K562 (cell line): ENCODE data around the gene DEFB131A. TPM values are rescaled to one million over a fixed set of nuclear protein-coding genes. Genes with fewer than 3 reads are reported as not detected.
"Not testable (repeated sequence)": the region's sequence is repeated elsewhere in the genome, so short reads cannot be mapped to it uniquely, and the experiment has no call there.

Experiments
- ATAC-seq: fragments of 200-7000 bp; cut with Tn5 transposase; 3 replicates; pipeline ENCODE4 v1.9.1; 2020; ENCODE audit warnings: moderate library complexity
- BruUV-seq: library from RNA; stranded (reverse); fragments of 400-500 nt; replicated peaks from 2 replicates; lab custom pipeline; 2021; lab: Mats Ljungman, UMichigan
- CTCF ChIA-PET: fragments of 300-600 bp; formaldehyde crosslinking; extraction: SDS; loops from one replicate; lab custom pipeline; 2021; ENCODE audit warnings: low intra/inter-chr PET ratio; lab: Yijun Ruan, JAX
- POLR2A ChIA-PET: fragments of 300-600, 350-650 bp; sonication (Branson Sonifier 250); formaldehyde crosslinking; extraction: SDS; loops from one replicate; lab custom pipeline; 2021; ENCODE audit warnings: antibody characterized with exemption, inconsistent platforms; lab: Yijun Ruan, JAX
- DNase-seq, 4 experiments: peaks; one replicate each; pipeline versions ENCODE4 v3.0.0 to v3.0.0-alpha.2; 2011 to 2018; ENCODE audit warnings: low spot score in 3 of 4, mixed read lengths in 3 of 4; ENCODE audit errors: extremely low read depth in 1 of 4
- FAIRE-seq: peaks from 2 replicates; lab custom pipeline; 2011; peaks lifted over from hg19 to GRCh38; lab: Jason Lieb, UNC
- H2AFZ ChIP-seq: 2 replicates; pipeline ENCODE4 v1.6.0; 2011; ENCODE audit warnings: low read depth, low read length, control low read depth, inconsistent platforms
- H3K27ac ChIP-seq: fragments of 200-600 bp; 3 replicates; pipeline ENCODE4 v1.8.0; 2011; ENCODE audit warnings: low read depth, mild to moderate bottlenecking, control low read depth, inconsistent platforms, low read length, moderate library complexity, mixed read lengths; ENCODE audit errors: extremely low read depth
- H3K27me3 ChIP-seq, 2 experiments: fragments of 300-600 bp in 1 of 2; 2 replicates in 1 of 2; 3 replicates in 1 of 2; pipeline versions ENCODE4 v1.6.0 to v1.8.0; 2011; ENCODE audit warnings: inconsistent platforms in 2 of 2, low read length in 2 of 2, mild to moderate bottlenecking in 1 of 2, mixed read lengths in 1 of 2, moderate library complexity in 1 of 2; ENCODE audit not compliant: control insufficient read depth in 2 of 2, insufficient read depth in 2 of 2
- H3K36me3 ChIP-seq: fragments of 300-600 bp; 3 replicates; pipeline ENCODE4 v1.8.0; 2011; ENCODE audit warnings: mild to moderate bottlenecking, low read length, inconsistent platforms; ENCODE audit not compliant: control insufficient read depth, insufficient read depth
- H3K4me1 ChIP-seq, 2 experiments: fragments of 200-600 bp in 1 of 2; replicated peaks in 1 of 2; 2 replicates in 1 of 2; 3 replicates in 1 of 2; pipeline versions ENCODE4 v1.5.1 to v1.8.0; 2011; ENCODE audit warnings: inconsistent platforms in 2 of 2, low read length in 2 of 2, mild to moderate bottlenecking in 1 of 2, mixed read lengths in 1 of 2, moderate library complexity in 1 of 2; ENCODE audit not compliant: control insufficient read depth in 2 of 2, insufficient read depth in 2 of 2
- H3K4me2 ChIP-seq: 2 replicates; pipeline ENCODE4 v1.6.1; 2011; ENCODE audit warnings: low read length, control low read depth, inconsistent platforms, mixed read lengths; ENCODE audit not compliant: insufficient read depth
- H3K4me3 ChIP-seq: fragments of 200-600 bp; sonication (generic), shearing (Covaris generic); 2 replicates; pipeline ENCODE4 v1.5.1; 2016; ENCODE audit warnings: control low read depth, inconsistent platforms
- H3K79me2 ChIP-seq: fragments of 200-600 bp; 3 replicates; pipeline ENCODE4 v1.8.0; 2011; ENCODE audit warnings: low read length, inconsistent platforms; ENCODE audit not compliant: control insufficient read depth, insufficient read depth
- H3K9ac ChIP-seq, 2 experiments: 2 replicates each; pipeline versions ENCODE4 v1.6.0 to v1.6.1; 2011; ENCODE audit warnings: low read depth in 2 of 2, low read length in 2 of 2, control low read depth in 1 of 2, inconsistent platforms in 1 of 2, mild to moderate bottlenecking in 1 of 2, mixed read lengths in 1 of 2; ENCODE audit not compliant: insufficient read depth in 1 of 2
- H3K9me1 ChIP-seq: one replicate; pipeline ENCODE4 v1.6.0; 2011; ENCODE audit warnings: inconsistent platforms, mild to moderate bottlenecking, low read length, moderate library complexity; ENCODE audit not compliant: control insufficient read depth, insufficient read depth
- H3K9me3 ChIP-seq: replicated peaks from 2 replicates; pipeline ENCODE4 v1.5.1; 2011; ENCODE audit warnings: low read depth, low read length, inconsistent platforms; ENCODE audit not compliant: control insufficient read depth, insufficient read depth
- H4K20me1 ChIP-seq: replicated peaks from 2 replicates; pipeline ENCODE4 v1.6.1; 2011; ENCODE audit warnings: low read length, inconsistent platforms, mixed read lengths; ENCODE audit not compliant: control insufficient read depth, insufficient read depth
- WGBS: fragments of 100-300 bp; shearing (Covaris generic); methylation state at CpG from one replicate; pipeline ENCODE4 v1.1.6; 2016; ENCODE audit warnings: low coverage, mixed read lengths; ENCODE audit not compliant: insufficient coverage; ENCODE audit errors: missing lambda C conversion rate; 5-methylcytosine and 5-hydroxymethylcytosine counted together
- in situ Hi-C: fragments of 300-500 bp; cut with MboI; formaldehyde crosslinking; loops from 4 replicates; pipeline ENCODE4 v1.15.0; 2018; ENCODE audit warnings: inconsistent platforms, mixed read lengths
- intact Hi-C: fragments of 100-400 bp; cut with micrococcal nuclease; formaldehyde crosslinking; loops from 2 replicates; pipeline ENCODE4 v1.14.2; 2022
- polyA plus RNA-seq, 8 experiments: library from polyadenylated mRNA; depleted of rRNA in 4 of 8; stranded (reverse) in 5 of 8; unstranded in 3 of 8; fragments of >200 nt; fragmentation: Nextera tagmentation in 2 of 8; fragmentation: Illumina TruSeq in 1 of 8; extraction: Ambion mirVana in 2 of 8; extraction: Trizol in 1 of 8; gene quantifications; 2 replicates each; pipeline versions ENCODE4 v1.2.1 to v1.2.3, GENCODE V29; 2011 to 2014; ENCODE audit warnings: inconsistent platforms in 1 of 8, missing spikeins in 1 of 8
- total RNA-seq, 7 experiments: library from RNA; depleted of rRNA in 6 of 7; stranded (reverse); fragments of >200 nt in 6 of 7; fragmentation: Illumina TruSeq in 2 of 7; extraction: Trizol in 2 of 7; gene quantifications; 2 replicates each; pipeline versions ENCODE4 v1.2.1 to v1.2.3, GENCODE V29; 2011 to 2021; ENCODE audit warnings: low replicate concordance in 1 of 7

Gene DEFB131A
- total and polyA plus RNA-seq, 9 of the 15 experiments (the other 6 are each of a cell fraction or from before 2014, with no cell fraction given), result not detected

DNA sequence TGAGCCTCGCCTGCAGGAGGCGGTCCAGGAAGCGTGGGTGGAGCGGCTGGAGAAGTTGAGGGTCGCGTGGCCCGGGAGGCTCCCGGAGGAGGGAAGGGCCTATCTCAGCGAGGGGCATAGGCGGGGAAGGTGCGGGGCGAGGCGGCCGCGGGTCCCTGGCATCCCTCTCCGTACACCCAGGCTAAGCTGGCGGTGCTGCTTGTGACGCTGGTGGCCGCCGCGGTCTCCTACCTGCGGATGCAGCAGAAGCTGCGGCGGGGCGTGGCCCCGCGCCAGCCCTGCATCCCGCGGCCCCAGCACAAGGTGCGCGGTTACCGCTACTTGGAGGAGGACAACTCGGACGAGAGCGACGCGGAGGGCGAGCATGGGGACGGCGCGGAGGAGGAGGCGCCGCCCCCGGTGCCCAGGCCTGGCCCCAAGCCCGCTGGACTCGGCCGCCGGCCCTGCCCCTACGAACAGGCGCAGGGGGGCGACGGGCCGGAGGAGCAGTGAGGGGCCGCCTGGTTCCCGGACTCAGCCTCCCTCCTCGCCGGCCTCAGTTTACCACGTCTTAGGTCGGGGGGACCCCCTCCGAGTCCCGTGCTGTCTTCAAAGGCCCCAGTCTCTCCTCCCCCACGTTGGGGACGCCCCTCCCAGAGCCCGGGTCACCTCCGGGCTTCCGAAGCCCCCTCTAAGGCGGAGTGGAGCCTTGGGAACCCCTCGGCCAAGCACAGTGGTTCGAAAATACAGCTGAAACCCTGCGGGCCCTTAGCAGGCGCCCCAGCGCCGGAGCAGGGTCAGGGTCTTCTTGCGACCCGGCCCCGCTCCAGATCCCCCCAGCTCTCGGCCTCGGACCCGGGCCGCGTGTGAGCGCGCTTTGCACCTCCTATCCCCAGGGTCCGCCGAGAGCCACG is 53.6 kb downstream of the DEFB131A start:
- H3K9ac ChIP-seq, H3K4me2 ChIP-seq, H3K9me1 ChIP-seq, H3K27me3 ChIP-seq, H3K9me3 ChIP-seq, POLR2A ChIA-PET, H2AFZ ChIP-seq, H3K36me3 ChIP-seq, H3K4me3 ChIP-seq, DNase-seq, H4K20me1 ChIP-seq, intact Hi-C loops, H3K4me1 ChIP-seq, H3K27ac ChIP-seq, CTCF ChIA-PET, ATAC-seq, FAIRE-seq, BruUV-seq, in situ Hi-C loops, H3K79me2 ChIP-seq: not testable (repeated sequence)
- WGBS, result 34% methylated on average over 20 of the region's 86 CpGs

DNA sequence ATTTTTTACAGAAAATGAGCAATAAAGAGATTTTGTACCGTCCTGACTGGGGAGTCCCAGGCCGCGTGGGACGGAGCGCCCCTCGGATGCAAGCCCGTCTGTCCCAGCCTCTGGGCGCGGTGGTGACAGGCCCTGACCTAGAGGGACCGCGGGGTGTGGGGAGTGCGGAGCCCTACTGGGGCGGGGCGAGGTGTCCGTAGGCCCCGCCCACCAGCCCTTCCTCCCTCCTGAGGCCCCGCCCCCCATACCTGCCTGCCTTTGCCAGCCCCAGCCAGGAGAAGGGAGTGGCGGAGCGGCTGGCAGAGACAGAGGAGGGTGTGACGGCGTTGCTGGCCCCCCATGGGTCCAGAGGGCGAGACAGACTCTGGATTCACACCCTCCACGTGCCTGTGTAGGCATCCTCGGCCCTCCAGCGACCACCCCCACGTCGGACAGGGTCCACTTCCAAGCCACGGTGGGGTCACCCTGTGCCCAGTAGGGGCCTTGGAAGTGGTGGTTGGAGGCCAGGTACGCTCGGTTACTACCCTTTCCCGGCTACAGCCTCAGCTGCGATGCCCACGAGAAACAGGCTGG is 54.3 kb downstream of the DEFB131A start:
- H2AFZ ChIP-seq, intact Hi-C loops, H3K4me1 ChIP-seq, H3K27me3 ChIP-seq, H3K9ac ChIP-seq, FAIRE-seq, POLR2A ChIA-PET, in situ Hi-C loops, H4K20me1 ChIP-seq, ATAC-seq, H3K36me3 ChIP-seq, H3K27ac ChIP-seq, CTCF ChIA-PET, H3K4me3 ChIP-seq, BruUV-seq, H3K9me1 ChIP-seq, H3K9me3 ChIP-seq, H3K79me2 ChIP-seq, H3K4me2 ChIP-seq: not testable (repeated sequence)
- WGBS, result 26% methylated on average over 7 of the region's 33 CpGs
- peak in 2 of 4 experiments; percentile 12 to 16 for DNase-seq

DNA sequence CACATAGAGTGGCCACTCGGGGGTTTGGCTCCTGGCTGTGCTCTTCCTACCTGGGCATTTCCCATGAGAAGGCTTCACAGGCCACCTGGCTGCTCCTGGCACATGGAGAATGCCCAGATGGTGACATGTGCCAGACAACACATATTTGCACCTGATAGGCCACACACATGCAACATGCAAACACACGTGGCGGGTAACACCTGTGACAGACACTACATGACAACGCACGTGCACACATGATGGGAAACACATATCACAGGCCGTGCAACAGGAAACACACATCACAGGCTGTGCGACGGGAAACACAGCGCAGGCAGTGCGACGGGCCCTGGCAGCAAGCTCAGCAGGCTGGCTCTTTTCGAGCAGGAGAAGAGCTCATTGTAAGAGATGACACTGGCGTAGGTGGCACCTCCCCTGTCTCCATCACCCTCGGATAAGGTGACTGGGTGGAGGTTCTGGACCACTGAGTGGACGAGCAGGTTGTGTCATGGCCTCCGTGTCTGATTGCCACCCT is 55.8 kb downstream of the DEFB131A start:
- intact Hi-C loops, ATAC-seq, H2AFZ ChIP-seq, H4K20me1 ChIP-seq, POLR2A ChIA-PET, BruUV-seq, H3K9me3 ChIP-seq, H3K9me1 ChIP-seq, DNase-seq, H3K27ac ChIP-seq, H3K27me3 ChIP-seq, H3K36me3 ChIP-seq, H3K4me3 ChIP-seq, H3K79me2 ChIP-seq, CTCF ChIA-PET, H3K4me1 ChIP-seq, FAIRE-seq, H3K9ac ChIP-seq, H3K4me2 ChIP-seq: not testable (repeated sequence)
- in situ Hi-C loops, result loop anchor here (5.0 to 10.0 kb wide), 2 partner anchors 55 to 533 kb away; partner anchors contain the start of gene DEFB131A
- WGBS, result 3% methylated on average over 12 of the region's 16 CpGs
